ENCODE results near the gene TSSC4.

The TSSC4 gene

GRCh38 chr11:2444821-2445745 lies 44.5 kb downstream of the TSSC4 start, which contains the start of gene KCNQ1:
TSS of gene KCNQ1 (plus strand) at chr11:2445008. CDS start at chr11:2445099, 91 bp downstream.
- TF ChIP-seq SIN3A (IDR thresholded peaks at IDR 0.05; ENCODE audit: borderline replicate concordance, insufficient read depth, low read length) (no peak), FOXP2 (optimal IDR thresholded peaks at IDR 0.05; ENCODE audit: borderline replicate concordance, extremely low read depth, extremely low read length, insufficient read depth) (no peak), REST (IDR thresholded peaks at IDR 0.05; ENCODE audit: insufficient read depth in 1 of 2, low read depth in 2 of 2, low read length in 2 of 2) (no peak), POLR2AphosphoS5 (IDR thresholded peaks at IDR 0.05; ENCODE audit: low read depth, low read length) (no peak), TAF1 (IDR thresholded peaks at IDR 0.05; ENCODE audit: borderline replicate concordance, insufficient read depth, low read length) (no peak)

GRCh38 chr11:2445746-2446551 lies 45.4 kb downstream of the TSSC4 start:
- TF ChIP-seq TAF1 (IDR thresholded peaks at IDR 0.05; ENCODE audit: borderline replicate concordance, insufficient read depth, low read length): no peak
- no peak for TF ChIP-seq POLR2AphosphoS5 (IDR thresholded peaks at IDR 0.05; ENCODE audit: low read depth, low read length)
- no peak for TF ChIP-seq FOXP2 (optimal IDR thresholded peaks at IDR 0.05; ENCODE audit: borderline replicate concordance, extremely low read depth, extremely low read length, insufficient read depth)
- TF ChIP-seq REST (IDR thresholded peaks at IDR 0.05; ENCODE audit: insufficient read depth in 1 of 2, low read depth in 2 of 2, low read length in 2 of 2): no peak
- no peak for TF ChIP-seq SIN3A (IDR thresholded peaks at IDR 0.05; ENCODE audit: borderline replicate concordance, insufficient read depth, low read length)

GRCh38 chr11:2446590-2447252 lies 46.2 kb downstream of the TSSC4 start:
- TF ChIP-seq REST (IDR thresholded peaks at IDR 0.05; ENCODE audit: insufficient read depth in 1 of 2, low read depth in 2 of 2, low read length in 2 of 2): no peak
- TF ChIP-seq TAF1 (IDR thresholded peaks at IDR 0.05; ENCODE audit: borderline replicate concordance, insufficient read depth, low read length): no peak
- TF ChIP-seq POLR2AphosphoS5 (IDR thresholded peaks at IDR 0.05; ENCODE audit: low read depth, low read length): no peak
- TF ChIP-seq FOXP2 (optimal IDR thresholded peaks at IDR 0.05; ENCODE audit: borderline replicate concordance, extremely low read depth, extremely low read length, insufficient read depth): no peak
- TF ChIP-seq SIN3A (IDR thresholded peaks at IDR 0.05; ENCODE audit: borderline replicate concordance, insufficient read depth, low read length): no peak

GRCh38 chr11:2447253-2447950 lies 46.9 kb downstream of the TSSC4 start:
- no peak for TF ChIP-seq SIN3A (IDR thresholded peaks at IDR 0.05; ENCODE audit: borderline replicate concordance, insufficient read depth, low read length)
